H1 (cell line): ENCODE measurements around the gene MDH1B. TPM values are rescaled to one million over a fixed set of nuclear protein-coding genes. Genes with fewer than 3 reads are reported as not detected.

Experiments used
- ASH2L ChIP-seq: fragments of 200-600, 300-600 bp; sonication (generic); IDR thresholded peaks from one replicate; pipeline ENCODE4 v1.7.1; 2017; ENCODE audit warnings: low read length
- CREB1 ChIP-seq: IDR thresholded peaks from 2 replicates; pipeline ENCODE4 v1.6.1; 2012; ENCODE audit warnings: inconsistent platforms
- CTCF ChIP-seq, 3 experiments: IDR thresholded peaks; 1 replicate in 2 of 3; 2 replicates in 1 of 3; pipeline versions ENCODE4 v1.5.1 to v1.6.1; 2011; ENCODE audit warnings: low read length in 3 of 3, mild to moderate bottlenecking in 3 of 3, inconsistent platforms in 2 of 3, low read depth in 1 of 3, moderate library complexity in 1 of 3; ENCODE audit not compliant: insufficient read depth in 1 of 3; ENCODE audit errors: control extremely low read depth in 1 of 3
- EZH2 ChIP-seq: fragments of 200-600 bp; sonication (generic); IDR thresholded peaks from 2 replicates; pipeline ENCODE4 v1.7.1; 2012; ENCODE audit warnings: low read depth, mild to moderate bottlenecking, moderate library complexity, low read length, inconsistent platforms; ENCODE audit not compliant: severe bottlenecking
- KDM4A ChIP-seq: IDR thresholded peaks from one replicate; pipeline ENCODE4 v1.7.1; 2012; ENCODE audit warnings: low read depth, mild to moderate bottlenecking, moderate library complexity, low read length, inconsistent platforms; ENCODE audit not compliant: severe bottlenecking
- TAF7 ChIP-seq: optimal IDR thresholded peaks from 2 replicates; pipeline ENCODE3; 2011; ENCODE audit warnings: low read depth, mild to moderate bottlenecking, inconsistent platforms, low read length, moderate library complexity, borderline replicate concordance
- polyA plus RNA-seq, 7 experiments: library from polyadenylated mRNA; depleted of rRNA in 3 of 7; stranded (reverse) in 5 of 7; unstranded in 2 of 7; fragments of >200 nt in 5 of 7; fragments of 200-250 nt in 2 of 7; gene quantifications; 1 replicate in 5 of 7; 2 replicates in 1 of 7; 4 replicates in 1 of 7; pipeline versions ENCODE4 v1.2.1 to v1.2.3, GENCODE V29; 2011 to 2013; ENCODE audit warnings: missing spikeins in 2 of 7, mixed read lengths in 2 of 7
- total RNA-seq: library from RNA; stranded (reverse); fragmentation: NEBNext Ultra II Directional; extraction: Animal tissue kit (Norgen Biotek cat#: 25700); gene quantifications from 2 replicates; pipeline ENCODE4 v1.2.1, GENCODE V29; 2021
- TF ChIP-seq, protein P1 (sequence below): fragments of 300-600 bp; sonication (generic); IDR thresholded peaks from 2 replicates; pipeline ENCODE4 v1.7.1; 2012; ENCODE audit warnings: low read length, moderate library complexity, mild to moderate bottlenecking, inconsistent platforms; ENCODE audit not compliant: insufficient replicate concordance

The MDH1B gene
- total and polyA plus RNA-seq, 2 of the 8 experiments (the other 6 are each of a cell fraction or from before 2014, with no cell fraction given) = 1.5 to 2.1 TPM

DNA sequence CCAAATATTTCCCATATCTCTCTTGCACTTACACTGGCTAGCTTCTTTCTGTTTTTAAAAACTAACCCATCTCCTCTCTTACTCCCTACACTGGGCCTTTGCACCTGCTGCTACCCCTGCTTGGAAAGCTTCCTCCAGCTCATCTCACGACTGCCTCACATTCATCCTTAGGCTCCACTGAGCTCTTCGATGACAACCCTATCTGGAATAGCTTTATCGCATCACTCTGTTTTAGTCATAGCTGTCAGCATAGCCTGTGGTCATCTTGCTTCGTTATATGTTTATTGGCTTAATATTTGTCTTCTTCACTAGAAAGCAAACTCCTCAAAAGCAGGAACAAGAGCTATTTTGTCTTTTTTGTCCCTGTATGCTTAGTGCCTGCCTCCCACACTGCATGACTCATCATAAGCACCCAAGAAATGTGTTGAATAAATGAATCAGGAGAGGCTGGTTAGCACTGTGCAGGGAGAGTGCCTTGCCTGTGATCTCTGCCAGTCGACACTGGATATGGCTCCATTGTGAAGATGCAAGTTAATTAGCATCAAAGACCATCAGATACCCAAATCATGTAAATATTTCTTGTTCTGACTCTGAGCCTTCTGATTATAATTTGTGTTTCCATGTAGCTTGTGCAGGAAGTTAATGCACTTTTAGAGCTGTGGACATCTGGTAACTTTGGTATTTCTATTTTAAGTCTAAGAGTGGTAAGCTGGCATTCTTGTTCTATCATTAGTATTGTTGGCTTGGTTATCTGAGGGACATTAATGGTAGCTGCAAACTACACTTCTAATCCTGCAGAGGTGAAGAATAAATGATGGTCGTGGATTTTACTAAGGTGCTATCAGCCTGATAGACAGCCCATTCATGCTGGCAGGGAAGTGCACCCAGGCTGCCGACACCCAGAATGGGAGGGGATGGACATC is 36.6 kb downstream of the MDH1B start (continued):
- TF ChIP-seq, protein P1, sequence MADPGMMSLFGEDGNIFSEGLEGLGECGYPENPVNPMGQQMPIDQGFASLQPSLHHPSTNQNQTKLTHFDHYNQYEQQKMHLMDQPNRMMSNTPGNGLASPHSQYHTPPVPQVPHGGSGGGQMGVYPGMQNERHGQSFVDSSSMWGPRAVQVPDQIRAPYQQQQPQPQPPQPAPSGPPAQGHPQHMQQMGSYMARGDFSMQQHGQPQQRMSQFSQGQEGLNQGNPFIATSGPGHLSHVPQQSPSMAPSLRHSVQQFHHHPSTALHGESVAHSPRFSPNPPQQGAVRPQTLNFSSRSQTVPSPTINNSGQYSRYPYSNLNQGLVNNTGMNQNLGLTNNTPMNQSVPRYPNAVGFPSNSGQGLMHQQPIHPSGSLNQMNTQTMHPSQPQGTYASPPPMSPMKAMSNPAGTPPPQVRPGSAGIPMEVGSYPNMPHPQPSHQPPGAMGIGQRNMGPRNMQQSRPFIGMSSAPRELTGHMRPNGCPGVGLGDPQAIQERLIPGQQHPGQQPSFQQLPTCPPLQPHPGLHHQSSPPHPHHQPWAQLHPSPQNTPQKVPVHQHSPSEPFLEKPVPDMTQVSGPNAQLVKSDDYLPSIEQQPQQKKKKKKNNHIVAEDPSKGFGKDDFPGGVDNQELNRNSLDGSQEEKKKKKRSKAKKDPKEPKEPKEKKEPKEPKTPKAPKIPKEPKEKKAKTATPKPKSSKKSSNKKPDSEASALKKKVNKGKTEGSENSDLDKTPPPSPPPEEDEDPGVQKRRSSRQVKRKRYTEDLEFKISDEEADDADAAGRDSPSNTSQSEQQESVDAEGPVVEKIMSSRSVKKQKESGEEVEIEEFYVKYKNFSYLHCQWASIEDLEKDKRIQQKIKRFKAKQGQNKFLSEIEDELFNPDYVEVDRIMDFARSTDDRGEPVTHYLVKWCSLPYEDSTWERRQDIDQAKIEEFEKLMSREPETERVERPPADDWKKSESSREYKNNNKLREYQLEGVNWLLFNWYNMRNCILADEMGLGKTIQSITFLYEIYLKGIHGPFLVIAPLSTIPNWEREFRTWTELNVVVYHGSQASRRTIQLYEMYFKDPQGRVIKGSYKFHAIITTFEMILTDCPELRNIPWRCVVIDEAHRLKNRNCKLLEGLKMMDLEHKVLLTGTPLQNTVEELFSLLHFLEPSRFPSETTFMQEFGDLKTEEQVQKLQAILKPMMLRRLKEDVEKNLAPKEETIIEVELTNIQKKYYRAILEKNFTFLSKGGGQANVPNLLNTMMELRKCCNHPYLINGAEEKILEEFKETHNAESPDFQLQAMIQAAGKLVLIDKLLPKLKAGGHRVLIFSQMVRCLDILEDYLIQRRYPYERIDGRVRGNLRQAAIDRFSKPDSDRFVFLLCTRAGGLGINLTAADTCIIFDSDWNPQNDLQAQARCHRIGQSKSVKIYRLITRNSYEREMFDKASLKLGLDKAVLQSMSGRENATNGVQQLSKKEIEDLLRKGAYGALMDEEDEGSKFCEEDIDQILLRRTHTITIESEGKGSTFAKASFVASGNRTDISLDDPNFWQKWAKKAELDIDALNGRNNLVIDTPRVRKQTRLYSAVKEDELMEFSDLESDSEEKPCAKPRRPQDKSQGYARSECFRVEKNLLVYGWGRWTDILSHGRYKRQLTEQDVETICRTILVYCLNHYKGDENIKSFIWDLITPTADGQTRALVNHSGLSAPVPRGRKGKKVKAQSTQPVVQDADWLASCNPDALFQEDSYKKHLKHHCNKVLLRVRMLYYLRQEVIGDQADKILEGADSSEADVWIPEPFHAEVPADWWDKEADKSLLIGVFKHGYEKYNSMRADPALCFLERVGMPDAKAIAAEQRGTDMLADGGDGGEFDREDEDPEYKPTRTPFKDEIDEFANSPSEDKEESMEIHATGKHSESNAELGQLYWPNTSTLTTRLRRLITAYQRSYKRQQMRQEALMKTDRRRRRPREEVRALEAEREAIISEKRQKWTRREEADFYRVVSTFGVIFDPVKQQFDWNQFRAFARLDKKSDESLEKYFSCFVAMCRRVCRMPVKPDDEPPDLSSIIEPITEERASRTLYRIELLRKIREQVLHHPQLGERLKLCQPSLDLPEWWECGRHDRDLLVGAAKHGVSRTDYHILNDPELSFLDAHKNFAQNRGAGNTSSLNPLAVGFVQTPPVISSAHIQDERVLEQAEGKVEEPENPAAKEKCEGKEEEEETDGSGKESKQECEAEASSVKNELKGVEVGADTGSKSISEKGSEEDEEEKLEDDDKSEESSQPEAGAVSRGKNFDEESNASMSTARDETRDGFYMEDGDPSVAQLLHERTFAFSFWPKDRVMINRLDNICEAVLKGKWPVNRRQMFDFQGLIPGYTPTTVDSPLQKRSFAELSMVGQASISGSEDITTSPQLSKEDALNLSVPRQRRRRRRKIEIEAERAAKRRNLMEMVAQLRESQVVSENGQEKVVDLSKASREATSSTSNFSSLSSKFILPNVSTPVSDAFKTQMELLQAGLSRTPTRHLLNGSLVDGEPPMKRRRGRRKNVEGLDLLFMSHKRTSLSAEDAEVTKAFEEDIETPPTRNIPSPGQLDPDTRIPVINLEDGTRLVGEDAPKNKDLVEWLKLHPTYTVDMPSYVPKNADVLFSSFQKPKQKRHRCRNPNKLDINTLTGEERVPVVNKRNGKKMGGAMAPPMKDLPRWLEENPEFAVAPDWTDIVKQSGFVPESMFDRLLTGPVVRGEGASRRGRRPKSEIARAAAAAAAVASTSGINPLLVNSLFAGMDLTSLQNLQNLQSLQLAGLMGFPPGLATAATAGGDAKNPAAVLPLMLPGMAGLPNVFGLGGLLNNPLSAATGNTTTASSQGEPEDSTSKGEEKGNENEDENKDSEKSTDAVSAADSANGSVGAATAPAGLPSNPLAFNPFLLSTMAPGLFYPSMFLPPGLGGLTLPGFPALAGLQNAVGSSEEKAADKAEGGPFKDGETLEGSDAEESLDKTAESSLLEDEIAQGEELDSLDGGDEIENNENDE = no peak
- TF ChIP-seq TAF7 = no peak
- TF ChIP-seq ASH2L = no peak
- TF ChIP-seq CTCF (IDR thresholded peaks at IDR 0.05; ENCODE audit: control extremely low read depth in 1 of 3, insufficient read depth in 1 of 3, low read depth in 1 of 3, low read length in 3 of 3) = no peak
- no peak for TF ChIP-seq CREB1
- no peak for TF ChIP-seq KDM4A
- TF ChIP-seq EZH2 = no peak
